Lung (tissue), 12 donors: Measurements from ENCODE around the gene TOMM34. TPM values are rescaled to one million over a fixed set of nuclear protein-coding genes. Genes with fewer than 3 reads are reported as not detected.

Experiments used
- ATAC-seq: fragments of 200-7000 bp; cut with Tn5 transposase; one replicate; pipeline ENCODE4 v1.9.1; 2020; ENCODE audit warnings: moderate number of reproducible peaks; ENCODE audit not compliant: insufficient read depth, low FRiP score
- DNase-seq, 3 donors: peaks; one replicate each; pipeline ENCODE4 v3.0.0-alpha.2; 2013 to 2017
- H3K27ac ChIP-seq, 2 donors: one replicate each; pipeline ENCODE4 v1.5.1; 2013; ENCODE audit warnings: mild to moderate bottlenecking in 2 of 2, moderate library complexity in 2 of 2, control low read depth in 1 of 2, inconsistent platforms in 1 of 2, low read depth in 1 of 2, low read length in 1 of 2
- H3K27me3 ChIP-seq, 3 donors: one replicate each; pipeline ENCODE4 v1.5.1; 2013; ENCODE audit warnings: low read length in 2 of 3; ENCODE audit not compliant: control insufficient read depth in 3 of 3, insufficient read depth in 3 of 3
- H3K36me3 ChIP-seq, 4 donors: one replicate each; pipeline ENCODE4 v1.5.1; 2013; ENCODE audit warnings: low read length in 4 of 4, mild to moderate bottlenecking in 1 of 4, moderate library complexity in 1 of 4; ENCODE audit not compliant: control insufficient read depth in 4 of 4, insufficient read depth in 4 of 4
- H3K4me1 ChIP-seq, 5 donors: one replicate each; pipeline ENCODE4 v1.5.1; 2013; ENCODE audit warnings: low read length in 5 of 5, mild to moderate bottlenecking in 2 of 5, moderate library complexity in 1 of 5; ENCODE audit not compliant: control insufficient read depth in 5 of 5, insufficient read depth in 5 of 5
- H3K4me3 ChIP-seq: one replicate; pipeline ENCODE4 v1.5.1; 2013; ENCODE audit warnings: mild to moderate bottlenecking, control low read depth, moderate library complexity
- H3K9ac ChIP-seq, 2 donors: one replicate each; pipeline ENCODE4 v1.5.1; 2013; ENCODE audit warnings: low read length in 2 of 2, control low read depth in 1 of 2; ENCODE audit not compliant: insufficient read depth in 1 of 2
- H3K9me3 ChIP-seq, 4 donors: one replicate each; pipeline ENCODE4 v1.5.1; 2013; ENCODE audit warnings: low read length in 3 of 4, mild to moderate bottlenecking in 1 of 4, moderate library complexity in 1 of 4; ENCODE audit not compliant: control insufficient read depth in 4 of 4, insufficient read depth in 3 of 4
- WGBS, 2 donors: extraction: QIAGEN DNeasy Blood & Tissue Kit; methylation state at CpG; one replicate each; pipeline ENCODE4 v1.1.7; 2013; 5-methylcytosine and 5-hydroxymethylcytosine counted together
- polyA plus RNA-seq, 2 donors: library from polyadenylated mRNA; stranded (reverse); fragments of 200-250 nt; gene quantifications; one replicate each; pipeline ENCODE4 v1.2.1, GENCODE V29; 2013
- total RNA-seq, 2 donors: library from RNA; depleted of rRNA in 1 of 2; stranded (reverse); fragments of >200 nt in 1 of 2; gene quantifications; one replicate each; pipeline ENCODE4 v1.2.1, GENCODE V29; 2014 to 2021
- TF ChIP-seq, protein P1 (sequence below): IDR thresholded peaks from 2 replicates; pipeline ENCODE4 v1.5.1; 2012; ENCODE audit warnings: mild to moderate bottlenecking; ENCODE audit errors: control extremely low read depth, extremely low read depth
- donor health status: control.
- donor health status: control.
- donor health status: Bipolar disorder and iron deficiency.
- donor health status: healthy.
- donor health status: DM: yes; HTN: yes; CAD: no.

TOMM34 gene
- total and polyA plus RNA-seq, 4 donors, result 9.8 to 24.7 (median 17.1) TPM

DNA sequence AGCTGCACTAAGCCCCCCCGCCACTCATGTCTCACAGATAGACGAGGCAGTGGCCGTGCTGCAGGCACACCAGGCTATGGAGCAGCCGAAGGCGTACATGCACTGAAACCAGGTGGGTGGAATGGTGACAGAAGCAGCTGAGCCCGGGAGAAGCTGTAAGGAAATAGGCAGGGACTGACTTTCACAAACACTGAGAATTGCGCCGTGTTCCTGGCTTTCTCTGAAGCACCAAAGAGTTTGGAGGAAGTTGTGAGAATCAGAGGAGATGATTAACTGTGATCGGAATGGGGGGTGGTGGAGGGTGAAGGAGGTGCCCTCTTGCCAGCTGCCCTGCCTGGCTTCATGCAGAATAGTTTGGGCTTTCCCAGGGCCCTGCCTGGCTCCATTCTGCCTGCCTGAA lies 21.6 kb downstream of the TOMM34 start:
- H3K27ac ChIP-seq, result no peak overlapping the region
- no peaks in the 10 kb centered on the region for H3K27me3 ChIP-seq
- DNase-seq (no peak), ATAC-seq (no peak)
- TF ChIP-seq, protein P1, sequence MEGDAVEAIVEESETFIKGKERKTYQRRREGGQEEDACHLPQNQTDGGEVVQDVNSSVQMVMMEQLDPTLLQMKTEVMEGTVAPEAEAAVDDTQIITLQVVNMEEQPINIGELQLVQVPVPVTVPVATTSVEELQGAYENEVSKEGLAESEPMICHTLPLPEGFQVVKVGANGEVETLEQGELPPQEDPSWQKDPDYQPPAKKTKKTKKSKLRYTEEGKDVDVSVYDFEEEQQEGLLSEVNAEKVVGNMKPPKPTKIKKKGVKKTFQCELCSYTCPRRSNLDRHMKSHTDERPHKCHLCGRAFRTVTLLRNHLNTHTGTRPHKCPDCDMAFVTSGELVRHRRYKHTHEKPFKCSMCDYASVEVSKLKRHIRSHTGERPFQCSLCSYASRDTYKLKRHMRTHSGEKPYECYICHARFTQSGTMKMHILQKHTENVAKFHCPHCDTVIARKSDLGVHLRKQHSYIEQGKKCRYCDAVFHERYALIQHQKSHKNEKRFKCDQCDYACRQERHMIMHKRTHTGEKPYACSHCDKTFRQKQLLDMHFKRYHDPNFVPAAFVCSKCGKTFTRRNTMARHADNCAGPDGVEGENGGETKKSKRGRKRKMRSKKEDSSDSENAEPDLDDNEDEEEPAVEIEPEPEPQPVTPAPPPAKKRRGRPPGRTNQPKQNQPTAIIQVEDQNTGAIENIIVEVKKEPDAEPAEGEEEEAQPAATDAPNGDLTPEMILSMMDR, result no peak
- peaks cover 11 to 41% (median 22%) of the 10 kb centered on the region in 4 donors for H3K36me3 ChIP-seq
- no peak overlapping the region for H3K4me3 ChIP-seq
- no peak overlapping the region for H3K9ac ChIP-seq
- 74 to 82% methylated on average over 9 of the region's 9 CpGs for WGBS, 2 donors
- no peaks in the 10 kb centered on the region for H3K4me1 ChIP-seq
- H3K9me3 ChIP-seq, result no peaks in the 10 kb centered on the region

DNA sequence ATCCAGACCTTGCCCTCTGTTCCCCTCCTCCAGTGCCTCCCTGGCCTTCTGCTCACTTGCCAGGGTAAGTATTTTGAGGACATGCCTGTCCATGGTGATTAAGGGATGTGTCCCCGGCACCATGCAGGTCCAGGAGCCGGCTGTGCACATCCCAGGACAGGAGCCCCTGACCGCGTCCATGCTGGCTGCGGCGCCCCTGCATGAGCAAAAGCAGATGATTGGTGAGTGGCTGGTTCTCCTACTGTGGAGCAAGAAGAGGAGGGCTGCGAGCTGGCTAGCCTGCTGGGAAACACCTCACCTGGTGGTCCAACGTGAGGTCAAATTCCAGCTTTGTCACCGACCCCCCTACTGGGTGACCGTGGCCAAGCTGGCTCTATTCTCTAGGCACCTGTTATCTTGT lies 23.7 kb downstream of the TOMM34 start:
- no peak for DNase-seq
- WGBS, 2 donors, result 96 to 98% methylated on average over 10 of the region's 10 CpGs
- Histone ChIP-seq H3K4me3 (no peak overlapping the region), H3K27ac (no peak overlapping the region), H3K9ac (no peak overlapping the region), H3K9me3 (no peaks in the 10 kb centered on the region), H3K4me1 (no peaks in the 10 kb centered on the region), H3K36me3 (peaks cover 2 to 35% (median 15%) of the 10 kb centered on the region in 4 donors), H3K27me3 (no peaks in the 10 kb centered on the region)
- TF ChIP-seq, protein P1, result no peak
- no peak for ATAC-seq

DNA sequence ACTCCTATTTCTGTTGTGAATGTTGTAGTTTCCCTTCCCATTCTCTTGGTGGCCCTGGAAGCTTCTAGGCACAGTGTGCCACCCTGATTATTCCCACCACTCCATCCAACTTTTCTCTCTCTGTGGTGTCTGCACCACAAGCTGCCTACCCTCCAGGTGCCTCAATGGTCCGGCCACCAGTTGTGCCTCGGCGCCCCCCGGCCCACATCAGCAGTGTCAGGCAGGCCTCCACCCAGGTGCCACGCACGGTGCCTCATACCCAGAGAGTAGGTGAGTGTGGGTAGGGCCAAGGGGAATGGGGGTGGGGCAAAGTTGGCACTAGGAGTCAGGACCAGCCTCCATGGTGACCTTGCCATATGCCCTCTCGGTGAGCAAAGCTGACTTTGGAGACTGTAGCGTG lies 27.3 kb downstream of the TOMM34 start:
- no peak overlapping the region for H3K27ac ChIP-seq
- 97 to 100% methylated on average over 8 of the region's 8 CpGs for WGBS, 2 donors
- no peak for ATAC-seq
- H3K9me3 ChIP-seq, result no peaks in the 10 kb centered on the region
- TF ChIP-seq, protein P1, result no peak
- no peaks in the 10 kb centered on the region for H3K27me3 ChIP-seq
- H3K36me3 ChIP-seq, result peaks cover 0 to 26% (median 12%) of the 10 kb centered on the region in 4 donors
- no peak overlapping the region for H3K4me3 ChIP-seq
- H3K9ac ChIP-seq, result no peak overlapping the region
- no peaks in the 10 kb centered on the region for H3K4me1 ChIP-seq
- DNase-seq, result no peak

DNA sequence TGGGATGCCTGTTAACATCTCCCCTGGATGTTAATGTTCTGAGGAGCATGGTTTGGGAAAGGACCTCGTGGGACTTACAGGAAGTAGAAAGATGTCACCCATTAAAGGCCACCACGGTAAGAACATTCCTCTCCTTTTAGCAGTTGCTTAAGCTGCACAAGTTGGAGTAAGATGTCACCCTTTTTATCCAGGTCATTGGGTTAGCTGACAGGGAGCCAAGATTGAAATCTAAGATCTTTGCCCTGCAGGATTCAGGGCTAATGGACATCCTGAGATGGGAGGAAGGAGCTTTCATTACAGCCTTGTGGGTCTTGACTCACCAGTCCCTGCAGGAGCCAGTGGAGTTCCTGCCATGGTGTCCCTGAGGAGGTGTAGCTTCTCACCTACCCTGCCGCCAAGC lies 28.3 kb downstream of the TOMM34 start:
- H3K27me3 ChIP-seq, result no peaks in the 10 kb centered on the region
- no peaks in the 10 kb centered on the region for H3K4me1 ChIP-seq
- no peak overlapping the region for H3K9ac ChIP-seq
- DNase-seq, result no peak
- no peak overlapping the region for H3K4me3 ChIP-seq
- no peak overlapping the region for H3K27ac ChIP-seq
- WGBS, 2 donors, result 80 to 85% methylated on average over 3 of the region's 3 CpGs
- peaks cover 0 to 22% (median 12%) of the 10 kb centered on the region in 4 donors for H3K36me3 ChIP-seq
- TF ChIP-seq, protein P1, result no peak
- no peaks in the 10 kb centered on the region for H3K9me3 ChIP-seq
- ATAC-seq, result no peak
